DOHH2 (cell line): Measurements from ENCODE around the gene MROH7.

Experiments used
- H3F3A ChIP-seq: fragments of 200-600 bp; sonication (generic), shearing (Covaris generic); 2 replicates; pipeline ENCODE4 v1.6.0; 2016; ENCODE audit warnings: antibody characterized with exemption, mild to moderate bottlenecking; ENCODE audit not compliant: control insufficient read depth, insufficient read depth
- H3K27ac ChIP-seq: fragments of 200-600 bp; sonication (generic); 2 replicates; pipeline ENCODE4 v1.5.1; 2014; ENCODE audit warnings: low read depth, mild to moderate bottlenecking, low read length, moderate library complexity
- H3K27me3 ChIP-seq: fragments of 200-600 bp; sonication (generic); 2 replicates; pipeline ENCODE4 v1.6.1; 2014; ENCODE audit warnings: mild to moderate bottlenecking, low read length, mixed read lengths; ENCODE audit not compliant: control insufficient read depth
- H3K36me3 ChIP-seq: fragments of 200-600 bp; sonication (generic); 2 replicates; pipeline ENCODE4 v1.6.1; 2014; ENCODE audit warnings: mild to moderate bottlenecking, low read length, moderate library complexity, mixed read lengths; ENCODE audit not compliant: control insufficient read depth
- H3K4me1 ChIP-seq: fragments of 200-600 bp; sonication (generic); 2 replicates; pipeline ENCODE4 v1.6.1; 2014; ENCODE audit warnings: mild to moderate bottlenecking, low read length, mixed read lengths; ENCODE audit not compliant: control insufficient read depth
- H3K4me2 ChIP-seq: fragments of 200-600 bp; sonication (generic); 2 replicates; pipeline ENCODE4 v1.6.0; 2014; ENCODE audit warnings: mild to moderate bottlenecking, low read length, moderate library complexity
- H3K4me3 ChIP-seq: fragments of 200-600 bp; sonication (generic); 2 replicates; pipeline ENCODE4 v1.5.1; 2014; ENCODE audit warnings: mild to moderate bottlenecking, low read length, mixed read lengths
- H3K79me2 ChIP-seq: fragments of 200-600 bp; sonication (generic); 2 replicates; pipeline ENCODE4 v1.6.1; 2014; ENCODE audit warnings: mild to moderate bottlenecking, low read length, mixed read lengths; ENCODE audit not compliant: control insufficient read depth
- H3K9me2 ChIP-seq: fragments of 200-600 bp; sonication (generic); replicated peaks from 2 replicates; pipeline ENCODE4 v1.6.1; 2014; ENCODE audit warnings: mild to moderate bottlenecking, low read length, mixed read lengths; ENCODE audit not compliant: control insufficient read depth
- H3K9me3 ChIP-seq: fragments of 200-600 bp; sonication (generic); 2 replicates; pipeline ENCODE4 v1.6.1; 2014; ENCODE audit warnings: antibody characterized with exemption, low read length, mixed read lengths; ENCODE audit not compliant: control insufficient read depth, insufficient read depth
- H4K20me1 ChIP-seq: fragments of 200-600 bp; sonication (generic); 2 replicates; pipeline ENCODE4 v1.6.0; 2014; ENCODE audit warnings: low read depth, mild to moderate bottlenecking, antibody characterized with exemption, low read length, moderate library complexity; ENCODE audit not compliant: control insufficient read depth, insufficient read depth
- CTCF ChIP-seq: fragments of 200-600 bp; sonication (generic); IDR thresholded peaks from one replicate; pipeline ENCODE4 v1.5.1; 2014; ENCODE audit warnings: antibody characterized with exemption, mild to moderate bottlenecking, low read depth, low read length; ENCODE audit not compliant: poor library complexity, severe bottlenecking
- EZH2phosphoT487 ChIP-seq: fragments of 200-600 bp; sonication (generic); IDR thresholded peaks from 2 replicates; pipeline ENCODE4 v1.6.1; 2017; ENCODE audit warnings: borderline replicate concordance, mild to moderate bottlenecking, antibody characterized with exemption, low read length, moderate library complexity, mixed read lengths

The MROH7 gene

GRCh38 chr1:54667797-54668196, 26.2 kb downstream of the MROH7 start:
- no peak for TF ChIP-seq EZH2phosphoT487
- TF ChIP-seq CTCF, result no peak

GRCh38 chr1:54668567-54668966, 27.0 kb downstream of the MROH7 start:
- Histone ChIP-seq H3K79me2 (no peaks in the 10 kb centered on the region), H3K4me1 (no peaks in the 10 kb centered on the region), H4K20me1 (no peaks in the 10 kb centered on the region), H3K9me2 (no peaks in the 10 kb centered on the region), H3K4me2 (no peak overlapping the region), H3K4me3 (no peak overlapping the region), H3F3A (no peaks in the 10 kb centered on the region), H3K27me3 (no peaks in the 10 kb centered on the region; the same call in 1 of the 2 replicates), H3K36me3 (no peaks in the 10 kb centered on the region), H3K27ac (no peak overlapping the region), H3K9me3 (no peaks in the 10 kb centered on the region)
- TF ChIP-seq CTCF (no peak), EZH2phosphoT487 (no peak)

More at GRCh38 chr1:54667797-54668196, 26.2 kb downstream of the MROH7 start:
- H3K4me2 ChIP-seq, result no peak overlapping the region
- H3K27me3 ChIP-seq, result no peaks in the 10 kb centered on the region; the same call in 1 of the 2 replicates
- H3K9me3 ChIP-seq, result no peaks in the 10 kb centered on the region
- H3K27ac ChIP-seq, result no peak overlapping the region
- H3K9me2 ChIP-seq, result no peaks in the 10 kb centered on the region
- no peaks in the 10 kb centered on the region for H3F3A ChIP-seq
- H3K79me2 ChIP-seq, result no peaks in the 10 kb centered on the region
- H3K4me1 ChIP-seq, result no peaks in the 10 kb centered on the region
- no peaks in the 10 kb centered on the region for H3K36me3 ChIP-seq
- no peak overlapping the region for H3K4me3 ChIP-seq
- no peaks in the 10 kb centered on the region for H4K20me1 ChIP-seq

GRCh38 chr1:54671985-54672608, 30.5 kb downstream of the MROH7 start:
- H3F3A ChIP-seq, result no peaks in the 10 kb centered on the region
- H3K9me3 ChIP-seq, result no peaks in the 10 kb centered on the region
- H3K4me1 ChIP-seq, result no peaks in the 10 kb centered on the region
- TF ChIP-seq CTCF (peak; percentile 84), EZH2phosphoT487 (no peak)
- H3K79me2 ChIP-seq, result no peaks in the 10 kb centered on the region
- H4K20me1 ChIP-seq, result no peaks in the 10 kb centered on the region
- H3K36me3 ChIP-seq, result no peaks in the 10 kb centered on the region
- H3K9me2 ChIP-seq, result no peaks in the 10 kb centered on the region
- H3K4me3 ChIP-seq, result no peak overlapping the region
- no peak overlapping the region for H3K4me2 ChIP-seq
- H3K27ac ChIP-seq, result no peak overlapping the region
- H3K27me3 ChIP-seq, result no peaks in the 10 kb centered on the region; the same call in 1 of the 2 replicates
